Upper lobe of right lung (tissue), 1 donor: ENCODE data around the gene KCNK5. TPM values are rescaled to one million over a fixed set of nuclear protein-coding genes. Genes with fewer than 3 reads are reported as not detected.

Source experiments
- ATAC-seq: fragments of 200-7000 bp; cut with Tn5 transposase; one replicate; pipeline ENCODE4 v1.9.1; 2020; ENCODE audit warnings: mild to moderate bottlenecking, moderate library complexity
- DNase-seq: peaks from one replicate; pipeline ENCODE4 v3.0.0-alpha.2; 2020
- H3K27ac ChIP-seq: fragments of 200-600 bp; one replicate; pipeline ENCODE4 v1.8.0; 2022
- H3K27me3 ChIP-seq: fragments of 200-600 bp; one replicate; pipeline ENCODE4 v1.8.0; 2022; ENCODE audit warnings: mild to moderate bottlenecking
- H3K36me3 ChIP-seq: fragments of 200-600 bp; one replicate; pipeline ENCODE4 v1.8.0; 2022
- H3K4me1 ChIP-seq: fragments of 200-600 bp; one replicate; pipeline ENCODE4 v1.8.0; 2022
- H3K4me3 ChIP-seq: fragments of 200-600 bp; one replicate; pipeline ENCODE4 v1.8.0; 2022; ENCODE audit warnings: mild to moderate bottlenecking
- H3K9me3 ChIP-seq: fragments of 200-600 bp; one replicate; pipeline ENCODE4 v1.8.0; 2022
- intact Hi-C: fragments of 100-400 bp; cut with DNase I; formaldehyde crosslinking; loops from one replicate; pipeline ENCODE4 v1.11.0; 2022
- total RNA-seq: library from RNA; stranded (reverse); fragmentation: NEBNext Ultra II Directional; extraction: Animal tissue kit (Norgen Biotek cat#: 25700); gene quantifications from one replicate; pipeline ENCODE4 v1.2.1, GENCODE V29; 2021
- TF ChIP-seq, protein P1 (sequence below): fragments of 200-600 bp; IDR thresholded peaks from one replicate; pipeline ENCODE4 v1.8.0; 2022; ENCODE audit warnings: antibody characterized with exemption
- donor health status: DM: no; HTN: yes; CAD: no; lungs with severe emphysema.

KCNK5 gene
- total RNA-seq, 1 donor from 2014 or later = 10.0 TPM

DNA sequence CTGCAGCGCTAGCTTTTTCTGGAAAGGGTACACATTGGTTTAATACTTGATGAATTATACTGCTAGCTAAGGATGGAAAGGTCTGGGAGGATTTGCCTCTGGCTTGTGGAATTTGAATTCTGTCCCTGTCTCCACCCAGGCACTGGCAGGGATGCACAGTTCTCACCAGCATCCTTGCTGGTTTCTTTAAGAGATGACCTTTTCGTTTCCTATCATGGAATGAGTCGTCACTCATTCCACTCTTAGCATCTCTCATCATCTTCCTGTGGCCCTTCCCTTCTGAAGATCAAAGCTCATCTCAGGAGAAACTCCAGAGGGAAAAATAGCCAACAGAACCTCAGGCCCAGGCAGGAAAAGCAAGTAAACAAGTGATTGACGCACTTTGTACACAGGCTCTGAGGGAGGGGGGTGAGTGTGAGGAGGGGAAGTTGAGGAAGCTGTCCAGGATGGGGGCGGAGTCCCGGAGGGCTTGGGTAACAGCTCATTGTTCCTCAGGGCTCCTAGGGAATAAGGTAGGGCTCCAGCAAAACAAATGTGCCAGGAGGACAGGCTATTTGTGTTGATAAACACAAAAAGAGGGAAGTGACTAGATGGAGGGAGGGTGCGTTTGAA is 88.6 kb downstream of the KCNK5 start:
- H3K9me3 ChIP-seq = peaks cover 6% of the 10 kb centered on the region
- ATAC-seq (peak; percentile 59), DNase-seq (no peak)
- TF ChIP-seq, protein P1, sequence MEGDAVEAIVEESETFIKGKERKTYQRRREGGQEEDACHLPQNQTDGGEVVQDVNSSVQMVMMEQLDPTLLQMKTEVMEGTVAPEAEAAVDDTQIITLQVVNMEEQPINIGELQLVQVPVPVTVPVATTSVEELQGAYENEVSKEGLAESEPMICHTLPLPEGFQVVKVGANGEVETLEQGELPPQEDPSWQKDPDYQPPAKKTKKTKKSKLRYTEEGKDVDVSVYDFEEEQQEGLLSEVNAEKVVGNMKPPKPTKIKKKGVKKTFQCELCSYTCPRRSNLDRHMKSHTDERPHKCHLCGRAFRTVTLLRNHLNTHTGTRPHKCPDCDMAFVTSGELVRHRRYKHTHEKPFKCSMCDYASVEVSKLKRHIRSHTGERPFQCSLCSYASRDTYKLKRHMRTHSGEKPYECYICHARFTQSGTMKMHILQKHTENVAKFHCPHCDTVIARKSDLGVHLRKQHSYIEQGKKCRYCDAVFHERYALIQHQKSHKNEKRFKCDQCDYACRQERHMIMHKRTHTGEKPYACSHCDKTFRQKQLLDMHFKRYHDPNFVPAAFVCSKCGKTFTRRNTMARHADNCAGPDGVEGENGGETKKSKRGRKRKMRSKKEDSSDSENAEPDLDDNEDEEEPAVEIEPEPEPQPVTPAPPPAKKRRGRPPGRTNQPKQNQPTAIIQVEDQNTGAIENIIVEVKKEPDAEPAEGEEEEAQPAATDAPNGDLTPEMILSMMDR = no peak
- no peak overlapping the region for H3K4me3 ChIP-seq
- intact Hi-C loops = no loop called here
- no peak overlapping the region for H3K27ac ChIP-seq
- H3K4me1 ChIP-seq = no peaks in the 10 kb centered on the region
- H3K36me3 ChIP-seq = no peaks in the 10 kb centered on the region
- H3K27me3 ChIP-seq = no peaks in the 10 kb centered on the region

Other genes starting within 250 kb of the KCNK5 start
- not detected for gene GLP1R, start 180.7 kb downstream of the KCNK5 start, total RNA-seq
- 15.2 TPM for gene SAYSD1, start 114.3 kb downstream of the KCNK5 start, total RNA-seq
- 3.7 TPM for gene KCNK17, start 84.9 kb upstream of the KCNK5 start, total RNA-seq
- not detected for gene KCNK16, start 93.2 kb upstream of the KCNK5 start, total RNA-seq